GM12878 (cell line): ENCODE measurements around the gene METTL9. TPM values are rescaled to one million over a fixed set of nuclear protein-coding genes. Genes with fewer than 3 reads are reported as not detected.

Experiments used
- ATAC-seq: fragments of 200-7000 bp; cut with Tn5 transposase; 3 replicates; pipeline ENCODE4 v1.9.1; 2020; ENCODE audit warnings: mild to moderate bottlenecking, moderate library complexity
- BruUV-seq: library from RNA; stranded (reverse); fragments of 400-500 nt; replicated peaks from 2 replicates; lab custom pipeline; 2021; lab: Mats Ljungman, UMichigan
- CTCF ChIA-PET: fragments of 300-600 bp; sonication (Branson Sonifier 250); formaldehyde crosslinking; extraction: SDS; loops from one replicate; lab custom pipeline; 2021; ENCODE audit warnings: inconsistent platforms; lab: Yijun Ruan, JAX
- POLR2A ChIA-PET: fragments of 350-600 bp; formaldehyde crosslinking; extraction: SDS; loops from one replicate; lab custom pipeline; 2021; ENCODE audit warnings: inconsistent platforms; lab: Charles Lee
- RAD21 ChIA-PET: fragments of 300-600 bp; sonication (Branson Sonifier 250); formaldehyde crosslinking; loops from one replicate; lab custom pipeline; 2023; ENCODE audit warnings: antibody characterized with exemption; ENCODE audit not compliant: unreplicated experiment; lab: Charles Lee
- SMC1A ChIA-PET: fragments of 300-600 bp; sonication (Branson Sonifier 250); formaldehyde crosslinking; loops from one replicate; lab custom pipeline; 2023; ENCODE audit not compliant: unreplicated experiment, uncharacterized antibody; lab: Charles Lee
- DNase-seq: peaks from one replicate; pipeline ENCODE4 v3.0.0-alpha.2; 2011; ENCODE audit warnings: low read depth, low spot score
- FAIRE-seq: peaks from 3 replicates; lab custom pipeline; 2011; peaks lifted over from hg19 to GRCh38; lab: Jason Lieb, UNC
- H2AFZ ChIP-seq: 2 replicates; pipeline ENCODE4 v1.6.0; 2011; ENCODE audit warnings: low read depth, low read length, control low read depth; ENCODE audit not compliant: control insufficient read depth
- H3K27ac ChIP-seq: 2 replicates; pipeline ENCODE4 v1.5.1; 2011; ENCODE audit warnings: control low read depth; ENCODE audit not compliant: control insufficient read depth, insufficient read depth
- H3K27me3 ChIP-seq, 2 experiments: replicated peaks in 1 of 2; 2 replicates each; pipeline versions ENCODE4 v1.6.0 to v1.6.1; 2011; ENCODE audit warnings: low read length in 1 of 2; ENCODE audit not compliant: control insufficient read depth in 2 of 2, insufficient read depth in 2 of 2
- H3K36me3 ChIP-seq, 2 experiments: 2 replicates each; pipeline ENCODE4 v1.5.1; 2011; ENCODE audit warnings: low read length in 1 of 2; ENCODE audit not compliant: control insufficient read depth in 2 of 2, insufficient read depth in 2 of 2
- H3K4me1 ChIP-seq: 2 replicates; pipeline ENCODE4 v1.6.1; 2011; ENCODE audit warnings: mild to moderate bottlenecking, low read length, moderate library complexity, mixed read lengths; ENCODE audit not compliant: control insufficient read depth, insufficient read depth
- H3K4me2 ChIP-seq: 2 replicates; pipeline ENCODE4 v1.6.0; 2011; ENCODE audit warnings: control low read depth; ENCODE audit not compliant: control insufficient read depth, insufficient read depth
- H3K4me3 ChIP-seq: fragments of 200-600 bp; sonication (generic); 2 replicates; pipeline ENCODE4 v1.5.1; 2016
- H3K79me2 ChIP-seq: 2 replicates; pipeline ENCODE4 v1.6.0; 2011; ENCODE audit warnings: low read length; ENCODE audit not compliant: control insufficient read depth, insufficient read depth
- H3K9ac ChIP-seq: 2 replicates; pipeline ENCODE4 v1.8.0; 2011; ENCODE audit warnings: low read length, control low read depth, mixed read lengths; ENCODE audit not compliant: control insufficient read depth, insufficient read depth
- H3K9me3 ChIP-seq: replicated peaks from 3 replicates; pipeline ENCODE4 v1.5.1; 2011; ENCODE audit warnings: mild to moderate bottlenecking, low read length; ENCODE audit not compliant: control insufficient read depth, insufficient read depth
- H4K20me1 ChIP-seq: 2 replicates; pipeline ENCODE4 v1.6.0; 2011; ENCODE audit not compliant: control insufficient read depth, insufficient read depth
- MEF2A ChIP-seq: IDR thresholded peaks from 2 replicates; pipeline ENCODE4 v1.6.1; 2011; ENCODE audit warnings: low read depth, mild to moderate bottlenecking, low read length, moderate library complexity; ENCODE audit not compliant: insufficient read depth
- MYC ChIP-seq: IDR thresholded peaks from 2 replicates; pipeline ENCODE4 v1.6.1; 2011; ENCODE audit warnings: mild to moderate bottlenecking, low read length, moderate library complexity, inconsistent platforms; ENCODE audit not compliant: insufficient read depth, insufficient replicate concordance, insufficient read length, severe bottlenecking
- NFIC ChIP-seq: IDR thresholded peaks from 2 replicates; pipeline ENCODE4 v1.6.1; 2012; ENCODE audit warnings: low read depth, mild to moderate bottlenecking, inconsistent platforms, low read length, moderate library complexity
- SMARCA5 ChIP-seq: fragments of 450-650 bp; IDR thresholded peaks from 2 replicates; pipeline ENCODE4 v1.6.1; 2017; ENCODE audit warnings: mild to moderate bottlenecking
- ZBED1 ChIP-seq: IDR thresholded peaks from 2 replicates; pipeline ENCODE4 v1.6.1; 2016; ENCODE audit warnings: borderline replicate concordance
- WGBS: methylation state at CpG from one replicate; pipeline ENCODE4 v1.1.6; 2016; ENCODE audit warnings: low lambda C conversion rate; ENCODE audit not compliant: insufficient replicate concordance, insufficient coverage; ENCODE audit errors: missing lambda C conversion rate; 5-methylcytosine and 5-hydroxymethylcytosine counted together
- in situ Hi-C: fragments of 300-500 bp; cut with MboI; formaldehyde crosslinking; loops from 9 replicates; pipeline ENCODE4 v1.14.3; 2018; ENCODE audit warnings: mixed read lengths
- intact Hi-C: fragments of 100-400 bp; cut with micrococcal nuclease; formaldehyde crosslinking; loops from one replicate; pipeline ENCODE4 v1.14.2; 2022; ENCODE audit not compliant: unreplicated experiment
- polyA plus RNA-seq, 11 experiments: library from polyadenylated mRNA; depleted of rRNA in 4 of 11; unstranded in 6 of 11; stranded (reverse) in 5 of 11; fragments of >200 nt; fragmentation: Nextera tagmentation in 4 of 11; fragmentation: Illumina TruSeq in 1 of 11; extraction: Ambion mirVana in 4 of 11; extraction: Trizol in 1 of 11; gene quantifications; 1 replicate in 1 of 11; 2 replicates in 10 of 11; pipeline versions ENCODE4 v1.2.1 to v1.2.3, GENCODE V29; 2011 to 2016; ENCODE audit warnings: inconsistent platforms in 2 of 11, missing spikeins in 2 of 11, low read depth in 1 of 11
- total RNA-seq, 4 experiments: library from RNA; depleted of rRNA in 3 of 4; stranded (reverse); fragments of >200 nt in 3 of 4; fragmentation: Illumina TruSeq in 1 of 4; extraction: Trizol in 1 of 4; gene quantifications; 2 replicates each; pipeline versions ENCODE4 v1.2.1 to v1.2.3, GENCODE V29; 2013 to 2021
- TF ChIP-seq, protein P1 (sequence below): IDR thresholded peaks from 2 replicates; pipeline ENCODE4 v1.6.1; 2011; ENCODE audit warnings: mild to moderate bottlenecking, low read depth, low read length, moderate library complexity; ENCODE audit not compliant: insufficient replicate concordance
- TF ChIP-seq, protein P2 (sequence below): fragments of 450-650 bp; IDR thresholded peaks from 2 replicates; pipeline ENCODE4 v1.6.1; 2017; ENCODE audit warnings: borderline replicate concordance
- TF ChIP-seq, protein P3 (sequence below): fragments of 450-650 bp; IDR thresholded peaks from 2 replicates; pipeline ENCODE4 v1.6.1; 2017; ENCODE audit warnings: mild to moderate bottlenecking, low read depth, inconsistent platforms; ENCODE audit not compliant: poor library complexity, severe bottlenecking

Gene METTL9
- total and polyA plus RNA-seq, 10 of the 15 experiments (the other 5 are each of a cell fraction or from before 2014, with no cell fraction given) = 19.4 to 119 (median 101) TPM

DNA sequence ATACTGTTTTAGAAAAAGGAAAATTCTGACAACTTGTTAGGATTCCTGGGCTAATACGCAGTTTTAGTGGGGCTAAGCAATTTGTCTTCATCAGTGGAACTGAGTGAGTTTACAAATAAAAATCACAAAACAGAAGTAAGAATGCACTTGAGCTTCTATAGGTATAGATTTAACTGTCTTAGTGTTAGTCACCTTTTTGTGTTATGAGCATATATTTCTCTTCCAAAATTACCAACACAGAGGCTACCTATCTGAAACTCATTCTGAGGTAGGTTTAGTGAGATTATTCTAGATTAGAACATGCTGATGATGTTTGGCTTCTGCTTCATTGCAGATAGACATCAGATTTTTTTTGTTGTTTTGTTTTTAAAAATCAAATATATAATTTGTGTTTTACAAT lies 23.2 kb downstream of the METTL9 start:
- no TSS peak for BruUV-seq
- CTCF ChIA-PET = interaction anchor here (0.9 to 1.8 kb wide), 9 partner anchors 12 to 38 kb away, joined by 3 to 6 read pairs (median 4); no protein-coding TSS in a partner anchor
- no peak for DNase-seq
- no peaks in the 10 kb centered on the region for H3K27me3 ChIP-seq
- no peak overlapping the region for H3K9ac ChIP-seq
- no peak overlapping the region for H3K27ac ChIP-seq
- SMC1A ChIA-PET = interaction anchor here (0.9 to 2.0 kb wide), 4 partner anchors 11 to 35 kb away, joined by 3 to 5 read pairs (median 4); no protein-coding TSS in a partner anchor
- POLR2A ChIA-PET = interaction anchor here (1.0 to 1.2 kb wide), 2 partner anchors 14 to 18 kb away, joined by 3 read pairs; no protein-coding TSS in a partner anchor
- H4K20me1 ChIP-seq = no peaks in the 10 kb centered on the region
- H3K9me3 ChIP-seq = no peaks in the 10 kb centered on the region
- H3K4me2 ChIP-seq = no peak overlapping the region
- H3K4me1 ChIP-seq = peaks cover 3% of the 10 kb centered on the region; the same call in 1 of the 2 replicates
- H3K79me2 ChIP-seq = no peaks in the 10 kb centered on the region
- TF ChIP-seq, protein P1, sequence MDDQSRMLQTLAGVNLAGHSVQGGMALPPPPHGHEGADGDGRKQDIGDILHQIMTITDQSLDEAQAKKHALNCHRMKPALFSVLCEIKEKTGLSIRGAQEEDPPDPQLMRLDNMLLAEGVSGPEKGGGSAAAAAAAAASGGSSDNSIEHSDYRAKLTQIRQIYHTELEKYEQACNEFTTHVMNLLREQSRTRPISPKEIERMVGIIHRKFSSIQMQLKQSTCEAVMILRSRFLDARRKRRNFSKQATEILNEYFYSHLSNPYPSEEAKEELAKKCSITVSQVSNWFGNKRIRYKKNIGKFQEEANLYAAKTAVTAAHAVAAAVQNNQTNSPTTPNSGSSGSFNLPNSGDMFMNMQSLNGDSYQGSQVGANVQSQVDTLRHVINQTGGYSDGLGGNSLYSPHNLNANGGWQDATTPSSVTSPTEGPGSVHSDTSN = no peak
- no peak for TF ChIP-seq MYC
- H3K4me3 ChIP-seq = no peak overlapping the region
- no peak overlapping the region for H2AFZ ChIP-seq
- H3K36me3 ChIP-seq = peaks cover 0 to 2% of the 10 kb centered on the region in 2 experiments; a peak in 3 of 4 replicates
- in situ Hi-C loops (no loop called here), intact Hi-C loops (no loop called here)
- WGBS = 93% methylated on average over 1 of the region's 1 CpG
- RAD21 ChIA-PET = no interaction called here
- FAIRE-seq = no peak
- no peak for ATAC-seq

DNA sequence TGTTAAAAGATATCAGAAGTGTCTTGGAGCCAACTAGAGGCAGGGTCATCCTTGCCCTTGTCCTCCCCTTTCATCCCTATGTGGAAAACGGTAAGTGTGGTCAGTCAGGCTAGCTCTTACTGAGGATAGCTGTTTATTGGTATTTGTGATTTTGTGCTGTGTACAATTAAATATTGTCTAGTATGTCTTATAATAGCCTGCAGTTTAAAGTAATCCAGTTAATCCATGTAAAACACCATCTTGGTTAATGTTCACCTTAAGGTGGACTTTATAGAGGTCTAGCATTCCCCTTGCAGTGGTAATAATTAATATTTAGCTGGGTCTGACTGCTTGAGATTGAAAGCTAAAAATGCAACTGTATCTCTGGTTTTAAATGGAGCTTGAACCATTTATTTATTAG lies 25.6 kb downstream of the METTL9 start:
- no peak overlapping the region for H2AFZ ChIP-seq
- TF ChIP-seq MEF2A = no peak
- no peak for TF ChIP-seq NFIC
- TF ChIP-seq, protein P2, sequence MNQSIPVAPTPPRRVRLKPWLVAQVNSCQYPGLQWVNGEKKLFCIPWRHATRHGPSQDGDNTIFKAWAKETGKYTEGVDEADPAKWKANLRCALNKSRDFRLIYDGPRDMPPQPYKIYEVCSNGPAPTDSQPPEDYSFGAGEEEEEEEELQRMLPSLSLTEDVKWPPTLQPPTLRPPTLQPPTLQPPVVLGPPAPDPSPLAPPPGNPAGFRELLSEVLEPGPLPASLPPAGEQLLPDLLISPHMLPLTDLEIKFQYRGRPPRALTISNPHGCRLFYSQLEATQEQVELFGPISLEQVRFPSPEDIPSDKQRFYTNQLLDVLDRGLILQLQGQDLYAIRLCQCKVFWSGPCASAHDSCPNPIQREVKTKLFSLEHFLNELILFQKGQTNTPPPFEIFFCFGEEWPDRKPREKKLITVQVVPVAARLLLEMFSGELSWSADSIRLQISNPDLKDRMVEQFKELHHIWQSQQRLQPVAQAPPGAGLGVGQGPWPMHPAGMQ = no peak
- TF ChIP-seq, protein P3, sequence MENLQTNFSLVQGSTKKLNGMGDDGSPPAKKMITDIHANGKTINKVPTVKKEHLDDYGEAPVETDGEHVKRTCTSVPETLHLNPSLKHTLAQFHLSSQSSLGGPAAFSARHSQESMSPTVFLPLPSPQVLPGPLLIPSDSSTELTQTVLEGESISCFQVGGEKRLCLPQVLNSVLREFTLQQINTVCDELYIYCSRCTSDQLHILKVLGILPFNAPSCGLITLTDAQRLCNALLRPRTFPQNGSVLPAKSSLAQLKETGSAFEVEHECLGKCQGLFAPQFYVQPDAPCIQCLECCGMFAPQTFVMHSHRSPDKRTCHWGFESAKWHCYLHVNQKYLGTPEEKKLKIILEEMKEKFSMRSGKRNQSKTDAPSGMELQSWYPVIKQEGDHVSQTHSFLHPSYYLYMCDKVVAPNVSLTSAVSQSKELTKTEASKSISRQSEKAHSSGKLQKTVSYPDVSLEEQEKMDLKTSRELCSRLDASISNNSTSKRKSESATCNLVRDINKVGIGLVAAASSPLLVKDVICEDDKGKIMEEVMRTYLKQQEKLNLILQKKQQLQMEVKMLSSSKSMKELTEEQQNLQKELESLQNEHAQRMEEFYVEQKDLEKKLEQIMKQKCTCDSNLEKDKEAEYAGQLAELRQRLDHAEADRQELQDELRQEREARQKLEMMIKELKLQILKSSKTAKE = no peak
- no peak for TF ChIP-seq SMARCA5
- TF ChIP-seq ZBED1 = no peak

More for the DNA sequence above, 25.6 kb downstream of the METTL9 start:
- no TSS peak for BruUV-seq
- no peaks in the 10 kb centered on the region for H3K79me2 ChIP-seq
- intact Hi-C loops = no loop called here
- ChIA-PET CTCF (interaction anchor here (0.7 to 1.5 kb wide), 6 partner anchors 9 to 1329 kb away, joined by 3 to 5 read pairs (median 4); no protein-coding TSS in a partner anchor), RAD21 (no interaction called here), SMC1A (interaction anchor here (0.6 to 2.2 kb wide), 4 partner anchors 14 to 37 kb away, joined by 3 to 6 read pairs (median 4); no protein-coding TSS in a partner anchor), POLR2A (interaction anchor here (0.5 kb wide), 1 partner anchor 27 kb away, joined by 4 read pairs; no protein-coding TSS in a partner anchor)
- no peaks in the 10 kb centered on the region; the same call in 2 of the 3 replicates for H3K9me3 ChIP-seq
- H3K9ac ChIP-seq = no peak overlapping the region
- DNase-seq (no peak), ATAC-seq (no peak), FAIRE-seq (no peak)
- peaks cover under 1 to 8% of the 10 kb centered on the region in 2 experiments; a peak in 3 of 4 replicates for H3K36me3 ChIP-seq
- H3K27me3 ChIP-seq = no peaks in the 10 kb centered on the region
- in situ Hi-C loops = no loop called here
- no peak overlapping the region for H3K27ac ChIP-seq
- no peak overlapping the region for H3K4me2 ChIP-seq
- H3K4me3 ChIP-seq = no peak overlapping the region
- no peaks in the 10 kb centered on the region for H3K4me1 ChIP-seq
- WGBS = 47% methylated on average over 1 of the region's 1 CpG
- no peaks in the 10 kb centered on the region for H4K20me1 ChIP-seq
